Forelimb muscle (tissue), 1 donor: ENCODE data around the gene CFTR. TPM values are rescaled to one million over a fixed set of nuclear protein-coding genes. Genes with fewer than 3 reads are reported as not detected.

Experiments used
- DNase-seq: peaks from one replicate; pipeline ENCODE4 v3.0.0-alpha.2; 2013; ENCODE audit warnings: low read depth
- polyA plus RNA-seq: library from polyadenylated mRNA; unstranded; fragments of 120-200 nt; gene quantifications from one replicate; pipeline ENCODE4 v1.2.1, GENCODE V29; 2013; ENCODE audit not compliant: insufficient read length

The CFTR gene
- polyA plus RNA-seq, 1 donor: 0.43 TPM

- DNase-seq: no peak
Observed at GRCh38 chr7:117648203-117648866, 168.5 kb downstream of the CFTR start.

- no peak for DNase-seq
Observed at GRCh38 chr7:117652943-117653680, 173.3 kb downstream of the CFTR start.

GRCh38 chr7:117654780-117655179 is 175.0 kb downstream of the CFTR start:
- no peak for DNase-seq

- DNase-seq: no peak
Observed at GRCh38 chr7:117656806-117657205, 177.0 kb downstream of the CFTR start.

DNA sequence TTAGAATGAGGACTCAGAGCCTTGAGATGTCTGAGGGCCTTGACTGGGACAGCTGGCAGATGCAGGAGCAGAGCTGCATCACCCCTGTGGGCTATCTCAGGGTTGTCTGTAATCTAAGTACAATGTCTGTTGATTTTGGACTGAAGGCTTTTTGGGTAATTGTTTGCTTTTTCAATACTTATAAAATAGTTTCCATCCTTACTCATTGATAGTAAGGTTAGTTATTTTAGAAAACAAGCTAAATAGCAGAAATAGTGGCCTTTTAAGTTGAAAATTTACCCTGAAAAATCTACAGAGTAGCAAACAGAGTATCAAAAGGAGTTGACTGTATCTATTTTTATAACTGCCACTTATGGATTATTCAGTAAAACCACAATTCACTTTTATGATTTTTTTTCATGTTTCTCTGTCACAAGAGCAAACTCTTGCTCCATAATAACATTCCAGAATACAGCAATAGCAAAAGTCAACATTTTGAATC is 179.7 kb downstream of the CFTR start:
- DNase-seq: no peak

GRCh38 chr7:117661328-117661727 is 181.5 kb downstream of the CFTR start:
- DNase-seq: no peak

GRCh38 chr7:117664047-117664446 is 184.2 kb downstream of the CFTR start:
- no peak for DNase-seq

GRCh38 chr7:117665368-117665767 is 185.5 kb downstream of the CFTR start:
- no peak for DNase-seq

- DNase-seq: no peak
Observed at GRCh38 chr7:117666031-117666430, 186.2 kb downstream of the CFTR start.

DNA sequence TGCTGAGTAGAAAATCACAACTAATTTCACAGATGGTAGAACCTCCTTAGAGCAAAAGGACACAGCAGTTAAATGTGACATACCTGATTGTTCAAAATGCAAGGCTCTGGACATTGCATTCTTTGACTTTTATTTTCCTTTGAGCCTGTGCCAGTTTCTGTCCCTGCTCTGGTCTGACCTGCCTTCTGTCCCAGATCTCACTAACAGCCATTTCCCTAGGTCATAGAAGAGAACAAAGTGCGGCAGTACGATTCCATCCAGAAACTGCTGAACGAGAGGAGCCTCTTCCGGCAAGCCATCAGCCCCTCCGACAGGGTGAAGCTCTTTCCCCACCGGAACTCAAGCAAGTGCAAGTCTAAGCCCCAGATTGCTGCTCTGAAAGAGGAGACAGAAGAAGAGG is 186.9 kb downstream of the CFTR start:
- DNase-seq: no peak

- no peak for DNase-seq
Observed at GRCh38 chr7:117667456-117667855, 187.6 kb downstream of the CFTR start.

DNA sequence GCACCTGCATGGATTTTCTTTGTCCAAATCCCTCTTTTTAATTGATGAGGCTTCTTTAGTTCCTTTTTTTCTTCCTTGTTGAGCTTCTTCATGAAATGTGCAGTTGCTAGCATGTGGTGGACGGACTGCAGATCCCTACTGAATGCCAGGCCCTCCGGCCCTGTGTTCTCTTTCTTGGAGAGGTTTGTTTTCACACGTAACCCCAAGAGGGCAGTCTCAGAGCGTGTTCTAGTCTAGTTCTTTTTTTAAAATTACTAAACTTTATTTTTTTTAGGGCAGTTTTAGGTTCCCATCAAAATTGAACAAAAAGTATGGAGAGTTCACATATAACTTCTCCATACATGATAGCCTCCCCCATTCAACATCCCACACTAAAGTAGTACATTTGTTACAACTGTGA is 190.0 kb downstream of the CFTR start:
- DNase-seq: no peak

- DNase-seq: no peak
Observed at GRCh38 chr7:117672453-117672852, 192.6 kb downstream of the CFTR start.

GRCh38 chr7:117673367-117673766 is 193.5 kb downstream of the CFTR start:
- no peak for DNase-seq

- DNase-seq: no peak
Observed at GRCh38 chr7:117673839-117674238, 194.0 kb downstream of the CFTR start.

GRCh38 chr7:117674617-117675016 is 194.8 kb downstream of the CFTR start:
- no peak for DNase-seq

- no peak for DNase-seq
Observed at GRCh38 chr7:117675497-117676435, 195.9 kb downstream of the CFTR start.

- DNase-seq: no peak
Observed at GRCh38 chr7:117679120-117679519, 199.3 kb downstream of the CFTR start.

- no peak for DNase-seq
Observed at GRCh38 chr7:117682681-117683385, 203.0 kb downstream of the CFTR start.

- DNase-seq: no peak
Observed at GRCh38 chr7:117683430-117684175, 203.8 kb downstream of the CFTR start.

DNA sequence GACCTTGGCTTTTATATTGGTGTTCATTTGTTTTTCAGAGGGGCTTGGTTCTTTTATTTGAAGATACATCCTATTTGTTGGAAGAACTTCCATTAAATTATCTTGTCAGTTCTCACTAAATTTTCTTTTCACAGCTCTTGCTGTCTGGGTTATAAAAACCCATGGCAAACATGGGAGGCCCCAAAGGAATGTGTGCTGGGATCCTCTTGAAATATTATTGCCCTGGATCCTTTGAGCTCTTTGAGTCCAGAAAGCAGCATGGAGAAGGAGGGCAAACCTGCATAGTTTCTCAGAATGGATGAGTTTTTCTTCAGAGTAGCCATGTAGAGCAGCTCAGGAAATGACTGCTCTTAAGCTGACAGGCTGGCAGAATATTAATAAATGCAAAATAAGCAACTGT is 206.0 kb downstream of the CFTR start:
- no peak for DNase-seq
